ENCODE results near the gene C14orf180.

DNA sequence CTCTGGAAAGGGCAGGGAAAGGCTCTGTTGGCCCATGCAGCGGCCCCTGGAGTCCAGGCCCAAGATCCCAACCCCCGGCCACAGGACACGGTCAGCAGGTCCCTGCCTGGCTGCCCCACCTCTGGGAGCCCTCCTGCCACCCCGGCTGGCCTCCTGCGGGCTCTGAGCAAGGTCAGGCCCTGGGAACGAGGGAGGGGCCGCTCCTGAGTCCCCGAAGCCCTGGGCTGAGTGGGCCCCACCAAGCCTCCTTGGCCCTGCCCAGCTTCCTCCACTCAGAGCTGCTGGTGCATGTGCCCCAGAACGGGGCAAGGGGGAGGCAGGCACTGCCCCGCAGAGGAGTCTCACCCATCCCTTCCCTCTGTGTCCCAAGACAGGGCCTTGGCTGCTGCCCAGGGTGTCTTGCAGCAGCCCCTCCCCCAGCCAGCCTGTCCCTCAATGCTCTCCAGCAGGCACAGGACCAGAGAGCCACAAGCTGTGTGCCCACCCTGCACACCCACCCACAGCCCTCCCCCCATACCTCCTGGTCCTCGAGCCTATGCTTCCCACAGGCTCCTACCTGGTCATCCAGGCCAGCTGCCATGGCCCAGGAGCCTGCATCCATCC is 7.4 kb upstream of the C14orf180 start:
- TF ChIP-seq, protein P1, sequence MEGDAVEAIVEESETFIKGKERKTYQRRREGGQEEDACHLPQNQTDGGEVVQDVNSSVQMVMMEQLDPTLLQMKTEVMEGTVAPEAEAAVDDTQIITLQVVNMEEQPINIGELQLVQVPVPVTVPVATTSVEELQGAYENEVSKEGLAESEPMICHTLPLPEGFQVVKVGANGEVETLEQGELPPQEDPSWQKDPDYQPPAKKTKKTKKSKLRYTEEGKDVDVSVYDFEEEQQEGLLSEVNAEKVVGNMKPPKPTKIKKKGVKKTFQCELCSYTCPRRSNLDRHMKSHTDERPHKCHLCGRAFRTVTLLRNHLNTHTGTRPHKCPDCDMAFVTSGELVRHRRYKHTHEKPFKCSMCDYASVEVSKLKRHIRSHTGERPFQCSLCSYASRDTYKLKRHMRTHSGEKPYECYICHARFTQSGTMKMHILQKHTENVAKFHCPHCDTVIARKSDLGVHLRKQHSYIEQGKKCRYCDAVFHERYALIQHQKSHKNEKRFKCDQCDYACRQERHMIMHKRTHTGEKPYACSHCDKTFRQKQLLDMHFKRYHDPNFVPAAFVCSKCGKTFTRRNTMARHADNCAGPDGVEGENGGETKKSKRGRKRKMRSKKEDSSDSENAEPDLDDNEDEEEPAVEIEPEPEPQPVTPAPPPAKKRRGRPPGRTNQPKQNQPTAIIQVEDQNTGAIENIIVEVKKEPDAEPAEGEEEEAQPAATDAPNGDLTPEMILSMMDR (conservative IDR thresholded peaks at IDR 0.05; ENCODE audit: low read length): no peak
- TF ChIP-seq EZH2phosphoT487 (IDR thresholded peaks at IDR 0.05; ENCODE audit: borderline replicate concordance, low read depth, low read length): no peak
